ENCODE measurements around the gene MRPL39. TPM values are rescaled to one million over a fixed set of nuclear protein-coding genes. Genes with fewer than 3 reads are reported as not detected.

The MRPL39 gene
- total and polyA plus RNA-seq, 4 experiments from 2014 or later: 19.1 to 53.0 (median 29.8) TPM

- H3K27me3 Mint-ChIP-seq: no peaks in the 10 kb centered on the region
- peaks cover 12 to 33% (median 25%) of the 10 kb centered on the region in 4 donors for H3K4me1 Mint-ChIP-seq
- peaks cover 0 to 3% of the 10 kb centered on the region in 2 donors for H3K36me3 Mint-ChIP-seq
- Histone ChIP-seq H3K4me1 (ENCODE audit: insufficient read depth, low read length) (peaks cover 26% of the 10 kb centered on the region), H3K9me3 (ENCODE audit: control insufficient read depth in 1 of 2, low read length in 2 of 2) (no peaks in the 10 kb centered on the region), H3K4me3 (ENCODE audit: low read length in 2 of 2) (no peak overlapping the region), H3K36me3 (ENCODE audit: insufficient read depth, low read length) (no peaks in the 10 kb centered on the region), H3K27ac (ENCODE audit: low read depth, low read length) (no peak overlapping the region), H3K27me3 (ENCODE audit: insufficient read depth, low read length) (no peaks in the 10 kb centered on the region)
- no peak for DNase-seq
- H3K27ac Mint-ChIP-seq: no peak overlapping the region
- CTCF ChIA-PET (ENCODE audit: partially characterized antibody): interaction anchor here (1.0 to 2.0 kb wide), 3 partner anchors 10 to 49 kb away, joined by 3 to 6 read pairs (median 3); partner anchors contain the start of gene MRPL39
- intact Hi-C loops (cut with micrococcal nuclease): no loop called here
- H3K4me3 Mint-ChIP-seq: no peak overlapping the region
- H3K9me3 Mint-ChIP-seq: no peaks in the 10 kb centered on the region
- POLR2A ChIA-PET (ENCODE audit: partially characterized antibody): no interaction called here
Observed at GRCh38 chr21:25558123-25558522, 49.2 kb downstream of the MRPL39 start.

- H3K9me3 ChIP-seq (ENCODE audit: control insufficient read depth in 1 of 2, low read length in 2 of 2): no peaks in the 10 kb centered on the region
- H3K4me3 ChIP-seq (ENCODE audit: low read length in 2 of 2): no peak overlapping the region
- ChIA-PET POLR2A (ENCODE audit: partially characterized antibody) (no interaction called here), CTCF (ENCODE audit: partially characterized antibody) (no interaction called here)
- Mint-ChIP-seq H3K4me3 (peak overlapping the region in 1 of 8 donors; percentile 8), H3K9me3 (no peaks in the 10 kb centered on the region), H3K27ac (peak overlapping the region in 1 of 7 donors; percentile 67), H3K4me1 (peaks cover 6 to 24% (median 18%) of the 10 kb centered on the region in 4 donors), H3K27me3 (no peaks in the 10 kb centered on the region), H3K36me3 (peaks cover 0 to 3% of the 10 kb centered on the region in 2 donors)
- H3K27me3 ChIP-seq (ENCODE audit: insufficient read depth, low read length): no peaks in the 10 kb centered on the region
- no peak for DNase-seq
- H3K36me3 ChIP-seq (ENCODE audit: insufficient read depth, low read length): no peaks in the 10 kb centered on the region
- no peak overlapping the region for H3K27ac ChIP-seq (ENCODE audit: low read depth, low read length)
- intact Hi-C loops (cut with micrococcal nuclease): no loop called here
- H3K4me1 ChIP-seq (ENCODE audit: insufficient read depth, low read length): peaks cover 20% of the 10 kb centered on the region
Observed at GRCh38 chr21:25557180-25557579, 50.1 kb downstream of the MRPL39 start.

- ChIA-PET POLR2A (ENCODE audit: partially characterized antibody) (no interaction called here), CTCF (ENCODE audit: partially characterized antibody) (no interaction called here)
- no peak overlapping the region for H3K4me3 ChIP-seq (ENCODE audit: low read length in 2 of 2)
- intact Hi-C loops (cut with micrococcal nuclease): no loop called here
- H3K4me3 Mint-ChIP-seq: no peak overlapping the region
- no peaks in the 10 kb centered on the region for H3K36me3 Mint-ChIP-seq
- H3K27me3 ChIP-seq (ENCODE audit: insufficient read depth, low read length): no peaks in the 10 kb centered on the region
- peaks cover 5 to 16% (median 14%) of the 10 kb centered on the region in 4 donors for H3K4me1 Mint-ChIP-seq
- H3K27me3 Mint-ChIP-seq: no peaks in the 10 kb centered on the region
- no peaks in the 10 kb centered on the region for H3K36me3 ChIP-seq (ENCODE audit: insufficient read depth, low read length)
- H3K27ac Mint-ChIP-seq: no peak overlapping the region
- no peaks in the 10 kb centered on the region for H3K9me3 ChIP-seq (ENCODE audit: control insufficient read depth in 1 of 2, low read length in 2 of 2)
- no peak for DNase-seq
- no peak overlapping the region for H3K27ac ChIP-seq (ENCODE audit: low read depth, low read length)
- H3K4me1 ChIP-seq (ENCODE audit: insufficient read depth, low read length): peaks cover 16% of the 10 kb centered on the region
- peaks cover 0 to under 1% (median 0%) of the 10 kb centered on the region in 8 donors for H3K9me3 Mint-ChIP-seq
Observed at GRCh38 chr21:25556091-25556490, 51.2 kb downstream of the MRPL39 start.

DNA sequence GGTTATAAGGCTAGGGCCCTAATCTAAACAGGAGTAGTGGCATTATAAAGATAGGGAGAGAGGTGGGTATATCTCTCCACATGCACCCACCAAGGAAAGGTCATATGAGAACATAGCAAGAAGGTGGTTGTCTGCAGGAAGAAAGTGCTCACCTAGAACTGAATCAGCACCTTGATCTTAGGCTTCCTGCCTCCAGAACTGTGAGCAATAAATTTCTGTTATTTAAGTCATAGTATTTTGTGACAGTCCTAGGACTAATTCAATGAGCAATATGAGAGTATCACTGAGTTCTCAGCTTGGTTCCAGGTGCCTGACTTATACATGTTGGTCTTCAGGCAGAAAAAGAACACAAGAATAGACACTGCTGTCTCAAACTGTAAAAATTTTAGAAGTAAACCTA, 51.8 kb downstream of the MRPL39 start:
- H3K36me3 Mint-ChIP-seq: no peaks in the 10 kb centered on the region
- Histone ChIP-seq H3K9me3 (ENCODE audit: control insufficient read depth in 1 of 2, low read length in 2 of 2) (no peaks in the 10 kb centered on the region), H3K36me3 (ENCODE audit: insufficient read depth, low read length) (no peaks in the 10 kb centered on the region), H3K4me1 (ENCODE audit: insufficient read depth, low read length) (peaks cover 10% of the 10 kb centered on the region), H3K27ac (ENCODE audit: low read depth, low read length) (no peak overlapping the region), H3K27me3 (ENCODE audit: insufficient read depth, low read length) (no peaks in the 10 kb centered on the region), H3K4me3 (ENCODE audit: low read length in 2 of 2) (no peak overlapping the region)
- peaks cover 0 to 2% (median 0%) of the 10 kb centered on the region in 8 donors for H3K9me3 Mint-ChIP-seq
- no peak overlapping the region for H3K27ac Mint-ChIP-seq
- ChIA-PET POLR2A (ENCODE audit: partially characterized antibody) (no interaction called here), CTCF (ENCODE audit: partially characterized antibody) (no interaction called here)
- intact Hi-C loops (cut with micrococcal nuclease): no loop called here
- no peaks in the 10 kb centered on the region for H3K27me3 Mint-ChIP-seq
- no peak for DNase-seq
- H3K4me1 Mint-ChIP-seq: peaks cover 4 to 10% (median 8%) of the 10 kb centered on the region in 4 donors
- no peak overlapping the region for H3K4me3 Mint-ChIP-seq

- Mint-ChIP-seq H3K4me3 (no peak overlapping the region), H3K27me3 (no peaks in the 10 kb centered on the region), H3K9me3 (peaks cover 0 to 2% (median 0%) of the 10 kb centered on the region in 8 donors), H3K4me1 (no peaks in the 10 kb centered on the region), H3K27ac (no peak overlapping the region), H3K36me3 (no peaks in the 10 kb centered on the region)
- Histone ChIP-seq H3K4me3 (ENCODE audit: low read length in 2 of 2) (no peak overlapping the region), H3K4me1 (ENCODE audit: insufficient read depth, low read length) (no peaks in the 10 kb centered on the region), H3K27ac (ENCODE audit: low read depth, low read length) (no peak overlapping the region), H3K9me3 (ENCODE audit: control insufficient read depth in 1 of 2, low read length in 2 of 2) (no peaks in the 10 kb centered on the region), H3K36me3 (ENCODE audit: insufficient read depth, low read length) (no peaks in the 10 kb centered on the region), H3K27me3 (ENCODE audit: insufficient read depth, low read length) (no peaks in the 10 kb centered on the region)
- ChIA-PET POLR2A (ENCODE audit: partially characterized antibody) (interaction anchor here (0.8 kb wide), 1 partner anchor 22 kb away, joined by 3 read pairs; no protein-coding TSS in a partner anchor), CTCF (ENCODE audit: partially characterized antibody) (no interaction called here)
- no peak for DNase-seq
- intact Hi-C loops (cut with micrococcal nuclease): no loop called here
Observed at GRCh38 chr21:25552856-25553255, 54.4 kb downstream of the MRPL39 start.

DNA sequence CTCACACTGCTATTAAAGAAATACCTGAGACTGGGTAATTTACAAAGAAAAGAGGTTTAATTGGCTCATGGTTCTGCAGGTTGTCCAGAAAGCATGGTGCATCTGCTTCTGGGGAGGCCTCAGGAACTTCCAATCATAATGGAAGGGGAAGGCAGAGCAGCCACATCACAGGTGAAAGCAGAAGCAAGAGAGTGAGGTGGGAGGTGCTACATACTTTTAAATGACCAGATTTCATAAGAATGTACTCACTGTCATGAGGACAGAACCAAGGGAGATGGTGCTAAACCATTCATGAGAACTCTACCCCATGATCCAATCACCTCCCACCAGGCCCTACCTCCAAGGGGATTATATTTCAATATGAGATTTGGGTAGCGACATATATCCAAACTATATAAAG, 55.7 kb downstream of the MRPL39 start:
- Mint-ChIP-seq H3K4me3 (no peak overlapping the region), H3K4me1 (no peaks in the 10 kb centered on the region), H3K9me3 (peaks cover 0 to 2% (median 0%) of the 10 kb centered on the region in 8 donors), H3K27me3 (no peaks in the 10 kb centered on the region), H3K36me3 (no peaks in the 10 kb centered on the region), H3K27ac (no peak overlapping the region)
- no peaks in the 10 kb centered on the region for H3K9me3 ChIP-seq (ENCODE audit: control insufficient read depth in 1 of 2, low read length in 2 of 2)
- intact Hi-C loops (cut with micrococcal nuclease): no loop called here
- H3K4me1 ChIP-seq (ENCODE audit: insufficient read depth, low read length): no peaks in the 10 kb centered on the region
- CTCF ChIA-PET (ENCODE audit: partially characterized antibody): no interaction called here
- no peak overlapping the region for H3K4me3 ChIP-seq (ENCODE audit: low read length in 2 of 2)
- POLR2A ChIA-PET (ENCODE audit: partially characterized antibody): no interaction called here
- no peak for DNase-seq
- no peak overlapping the region for H3K27ac ChIP-seq (ENCODE audit: low read depth, low read length)
- no peaks in the 10 kb centered on the region for H3K36me3 ChIP-seq (ENCODE audit: insufficient read depth, low read length)
- H3K27me3 ChIP-seq (ENCODE audit: insufficient read depth, low read length): no peaks in the 10 kb centered on the region

- ChIA-PET CTCF (ENCODE audit: partially characterized antibody) (no interaction called here), POLR2A (ENCODE audit: partially characterized antibody) (no interaction called here)
- Histone ChIP-seq H3K4me1 (ENCODE audit: insufficient read depth, low read length) (no peaks in the 10 kb centered on the region), H3K27me3 (ENCODE audit: insufficient read depth, low read length) (no peaks in the 10 kb centered on the region), H3K36me3 (ENCODE audit: insufficient read depth, low read length) (no peaks in the 10 kb centered on the region), H3K4me3 (ENCODE audit: low read length in 2 of 2) (no peak overlapping the region), H3K27ac (ENCODE audit: low read depth, low read length) (no peak overlapping the region), H3K9me3 (ENCODE audit: control insufficient read depth in 1 of 2, low read length in 2 of 2) (no peaks in the 10 kb centered on the region)
- no peaks in the 10 kb centered on the region for H3K4me1 Mint-ChIP-seq
- no peak overlapping the region for H3K4me3 Mint-ChIP-seq
- intact Hi-C loops (cut with micrococcal nuclease): no loop called here
- peaks cover 0 to 2% (median 0%) of the 10 kb centered on the region in 8 donors for H3K9me3 Mint-ChIP-seq
- no peak overlapping the region for H3K27ac Mint-ChIP-seq
- DNase-seq: no peak
- no peaks in the 10 kb centered on the region for H3K36me3 Mint-ChIP-seq
- no peaks in the 10 kb centered on the region for H3K27me3 Mint-ChIP-seq
Observed at GRCh38 chr21:25550352-25551120, 56.7 kb downstream of the MRPL39 start.
